Measurements from ENCODE around the gene CLEC18B. TPM values are rescaled to one million over a fixed set of nuclear protein-coding genes. Genes with fewer than 3 reads are reported as not detected.
"Not testable (repeated sequence)": the region's sequence is repeated elsewhere in the genome, so short reads cannot be mapped to it uniquely, and the experiment has no call there.

The CLEC18B gene
- polyA plus RNA-seq, 1 experiment = not detected

DNA sequence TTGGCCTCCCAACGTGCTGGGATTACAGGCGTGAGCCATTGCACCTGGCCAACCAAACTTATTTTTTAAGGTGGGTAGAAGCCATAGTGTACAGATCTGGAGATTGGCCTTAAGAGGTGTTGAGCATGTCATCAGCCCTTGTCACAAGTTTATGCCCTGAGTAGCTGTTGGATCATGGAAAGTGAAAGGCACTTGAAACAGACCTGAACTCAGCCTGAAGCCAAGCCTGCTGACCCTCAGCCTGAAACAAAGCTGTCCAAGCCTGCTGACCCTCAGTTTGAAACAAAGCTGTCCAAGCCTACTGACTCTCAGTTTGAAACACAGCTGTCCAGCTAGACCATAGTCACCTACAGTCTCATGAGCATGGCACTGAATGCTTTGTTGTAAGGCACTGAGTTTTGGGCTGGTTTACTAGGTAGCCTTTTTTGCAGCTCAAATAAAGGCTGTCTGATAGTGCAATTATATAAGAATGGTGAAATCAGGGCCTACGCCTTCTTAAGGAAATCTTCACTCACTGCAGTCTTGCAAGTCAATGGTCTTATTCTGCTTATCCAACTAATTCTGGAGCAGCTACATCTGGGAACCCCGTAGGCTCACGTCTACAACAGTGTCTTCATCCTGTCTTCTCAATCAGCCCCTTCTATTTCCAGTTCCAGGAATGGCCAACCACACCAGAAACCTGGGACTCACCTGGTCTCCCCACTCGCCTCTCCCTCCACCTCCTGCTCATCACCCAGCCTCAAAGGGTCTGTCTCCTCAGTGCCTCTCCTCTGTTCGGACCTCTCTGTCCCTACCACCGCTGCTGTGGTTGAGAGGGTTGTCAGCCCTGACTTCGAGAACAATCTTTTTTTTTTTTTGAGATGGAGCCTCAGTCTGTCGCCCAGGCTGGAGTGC, 48.1 kb downstream of the CLEC18B start:
- CTCF ChIA-PET = no interaction called here
- no peak for DNase-seq (ENCODE audit: low read depth)
- POLR2A ChIA-PET = no interaction called here
- TF ChIP-seq, protein P1, sequence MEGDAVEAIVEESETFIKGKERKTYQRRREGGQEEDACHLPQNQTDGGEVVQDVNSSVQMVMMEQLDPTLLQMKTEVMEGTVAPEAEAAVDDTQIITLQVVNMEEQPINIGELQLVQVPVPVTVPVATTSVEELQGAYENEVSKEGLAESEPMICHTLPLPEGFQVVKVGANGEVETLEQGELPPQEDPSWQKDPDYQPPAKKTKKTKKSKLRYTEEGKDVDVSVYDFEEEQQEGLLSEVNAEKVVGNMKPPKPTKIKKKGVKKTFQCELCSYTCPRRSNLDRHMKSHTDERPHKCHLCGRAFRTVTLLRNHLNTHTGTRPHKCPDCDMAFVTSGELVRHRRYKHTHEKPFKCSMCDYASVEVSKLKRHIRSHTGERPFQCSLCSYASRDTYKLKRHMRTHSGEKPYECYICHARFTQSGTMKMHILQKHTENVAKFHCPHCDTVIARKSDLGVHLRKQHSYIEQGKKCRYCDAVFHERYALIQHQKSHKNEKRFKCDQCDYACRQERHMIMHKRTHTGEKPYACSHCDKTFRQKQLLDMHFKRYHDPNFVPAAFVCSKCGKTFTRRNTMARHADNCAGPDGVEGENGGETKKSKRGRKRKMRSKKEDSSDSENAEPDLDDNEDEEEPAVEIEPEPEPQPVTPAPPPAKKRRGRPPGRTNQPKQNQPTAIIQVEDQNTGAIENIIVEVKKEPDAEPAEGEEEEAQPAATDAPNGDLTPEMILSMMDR (IDR thresholded peaks at IDR 0.05; ENCODE audit: insufficient read depth, low read depth, low read length) = no peak
- H3K36me3 ChIP-seq (ENCODE audit: control insufficient read depth, insufficient read depth, low read length) = no peaks in the 10 kb centered on the region
- no peak overlapping the region for H3K4me3 ChIP-seq (ENCODE audit: low read depth, low read length)
- H3K27me3 ChIP-seq (ENCODE audit: control insufficient read depth, insufficient read depth, low read length) = no peaks in the 10 kb centered on the region

DNA sequence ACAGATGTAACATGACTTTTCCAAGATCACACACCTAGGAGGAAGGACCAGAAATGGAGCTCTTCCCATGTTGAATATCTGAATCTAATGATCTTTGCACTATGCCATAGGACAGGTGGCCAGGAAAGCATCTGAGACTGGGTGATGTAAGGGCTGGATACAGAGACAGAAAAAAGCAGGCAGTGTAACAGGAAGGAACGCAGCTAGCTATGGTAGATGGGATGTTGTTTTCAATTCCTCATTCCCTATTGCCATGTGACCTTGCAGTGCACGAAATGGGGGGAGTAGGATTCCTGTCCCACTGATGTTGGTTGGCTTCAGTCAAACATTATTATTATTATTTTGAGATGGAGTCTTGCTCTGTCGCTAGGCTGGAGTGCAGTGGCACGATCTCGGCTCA, 48.9 kb downstream of the CLEC18B start:
- TF ChIP-seq, protein P1 (IDR thresholded peaks at IDR 0.05; ENCODE audit: insufficient read depth, low read depth, low read length) = no peak
- ChIA-PET CTCF (no interaction called here), POLR2A (no interaction called here)
- H3K27me3 ChIP-seq (ENCODE audit: control insufficient read depth, insufficient read depth, low read length) = no peaks in the 10 kb centered on the region
- DNase-seq (ENCODE audit: low read depth) = no peak
- H3K4me3 ChIP-seq (ENCODE audit: low read depth, low read length) = no peak overlapping the region
- H3K36me3 ChIP-seq (ENCODE audit: control insufficient read depth, insufficient read depth, low read length) = no peaks in the 10 kb centered on the region

DNA sequence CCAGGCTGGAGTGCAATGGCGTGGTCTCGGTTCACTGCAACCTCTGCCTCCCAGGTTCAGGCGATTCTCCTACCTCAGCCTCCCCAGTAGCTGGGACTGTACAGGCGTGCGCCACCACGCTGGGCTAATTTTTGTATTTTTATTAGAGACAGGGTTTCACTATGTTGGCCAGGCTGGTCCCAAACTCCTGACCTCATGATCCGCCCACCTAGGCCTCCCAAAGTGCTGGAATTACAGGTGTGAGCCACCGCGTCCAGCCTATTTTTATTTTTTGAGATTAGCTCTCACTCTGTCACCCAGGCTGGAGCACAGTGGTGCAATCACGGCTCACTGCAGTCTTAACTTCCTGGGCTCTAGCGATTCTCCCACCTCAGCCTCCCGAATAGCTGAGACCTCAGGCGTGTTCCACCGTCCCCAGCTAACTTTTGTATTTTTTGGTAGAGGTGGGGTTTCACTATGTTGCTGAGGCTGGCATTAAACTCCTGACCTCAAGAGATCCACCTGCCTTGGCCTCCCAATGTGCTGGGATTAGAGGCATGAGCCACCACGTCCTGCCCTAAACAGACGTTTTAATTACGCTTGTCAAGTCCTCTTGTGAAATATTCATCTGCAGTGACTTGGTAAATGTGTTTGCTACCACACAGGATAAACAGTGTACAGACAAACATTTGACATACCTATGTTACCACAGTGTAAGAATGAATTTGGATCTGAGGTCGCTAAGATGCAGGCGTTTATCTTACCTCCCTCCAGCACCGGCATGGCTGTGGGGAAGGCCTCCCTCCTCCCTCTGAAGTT, 50.7 kb downstream of the CLEC18B start:
- H3K36me3 ChIP-seq (ENCODE audit: control insufficient read depth, insufficient read depth, low read length); POLR2A ChIA-PET; H3K27me3 ChIP-seq (ENCODE audit: control insufficient read depth, insufficient read depth, low read length); H3K4me3 ChIP-seq (ENCODE audit: low read depth, low read length); DNase-seq (ENCODE audit: low read depth); CTCF ChIA-PET: not testable (repeated sequence)

DNA sequence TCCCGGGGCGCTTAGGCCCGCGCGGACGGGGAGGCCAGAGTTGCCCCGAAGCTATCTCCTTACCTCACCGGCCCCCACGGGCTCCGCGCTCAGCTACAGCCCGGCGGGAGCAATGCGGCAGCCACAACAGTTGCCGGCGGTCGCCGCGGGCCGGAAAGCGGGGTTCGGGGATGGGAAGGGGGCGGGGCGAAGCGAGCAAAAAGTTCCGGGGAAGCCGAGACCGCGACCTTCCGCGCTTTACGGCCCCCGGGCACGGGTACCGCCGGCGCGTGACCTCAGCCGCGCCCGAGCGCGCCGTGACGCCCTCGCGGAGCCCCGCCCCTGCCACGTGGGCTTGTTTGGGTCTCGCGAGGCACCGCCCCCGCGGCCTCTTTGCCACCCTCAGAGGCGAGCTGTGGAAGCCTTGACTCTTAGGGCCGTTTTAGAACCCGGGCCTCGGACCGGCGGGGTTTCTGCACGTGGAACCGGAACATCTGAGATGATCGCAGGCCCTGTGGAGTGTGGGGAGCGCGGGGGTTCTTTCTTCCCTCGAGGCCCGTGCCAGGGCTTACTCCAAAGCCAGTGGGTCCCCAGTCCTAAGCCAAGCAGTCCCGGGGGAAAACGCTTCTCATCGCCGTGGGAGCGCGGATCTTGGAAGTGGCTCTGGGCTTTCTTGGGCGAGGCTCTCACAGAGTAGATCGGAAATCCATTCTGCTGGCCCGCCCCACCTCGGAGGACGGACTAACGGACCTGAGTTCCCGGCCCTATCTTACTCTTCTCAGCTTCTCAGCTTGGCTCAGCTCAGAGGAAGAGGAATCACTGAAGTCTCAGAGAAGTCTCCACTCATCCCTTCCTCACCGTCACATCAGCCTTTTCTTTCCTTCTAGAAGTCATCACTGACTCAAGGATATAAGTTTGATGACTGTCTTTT, 53.0 kb downstream of the CLEC18B start:
- peak overlapping the region; percentile 89 for H3K4me3 ChIP-seq (ENCODE audit: low read depth, low read length)
- CTCF ChIA-PET; H3K27me3 ChIP-seq (ENCODE audit: control insufficient read depth, insufficient read depth, low read length); H3K36me3 ChIP-seq (ENCODE audit: control insufficient read depth, insufficient read depth, low read length): not testable (repeated sequence)
- DNase-seq (ENCODE audit: low read depth) = peak; percentile 53
- POLR2A ChIA-PET = interaction anchor here (0.6 to 0.7 kb wide), 2 partner anchors 44 to 56 kb away, joined by 3 to 17 read pairs; no protein-coding TSS in a partner anchor

DNA sequence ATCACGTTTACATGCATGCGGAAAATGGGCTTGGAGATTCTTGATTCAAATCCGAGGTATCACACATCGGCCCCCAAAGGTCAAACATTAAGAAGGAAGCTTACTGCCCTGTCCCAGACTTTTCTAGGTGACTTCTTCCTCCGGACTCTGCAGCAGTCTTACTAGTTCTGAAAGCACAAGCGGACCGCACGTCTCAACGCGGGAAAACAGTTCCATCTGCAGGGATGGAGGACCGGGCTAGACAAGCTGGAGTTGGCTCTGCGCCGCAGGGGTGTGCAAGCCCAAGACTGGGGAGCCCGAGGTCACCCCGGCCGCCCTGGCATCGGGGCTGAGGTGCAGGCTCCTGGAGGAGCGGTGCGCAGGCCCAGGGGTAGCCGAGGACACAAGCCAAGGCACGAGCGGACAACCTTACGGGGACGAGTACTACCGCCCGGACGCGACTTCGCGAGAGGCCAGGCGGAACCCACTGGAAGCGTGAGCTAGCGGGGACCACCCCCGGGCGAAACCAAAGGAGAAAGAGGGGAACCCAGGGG, 53.7 kb downstream of the CLEC18B start:
- H3K4me3 ChIP-seq (ENCODE audit: low read depth, low read length) = peak overlapping the region; percentile 89
- CTCF ChIA-PET; H3K27me3 ChIP-seq (ENCODE audit: control insufficient read depth, insufficient read depth, low read length); H3K36me3 ChIP-seq (ENCODE audit: control insufficient read depth, insufficient read depth, low read length); DNase-seq (ENCODE audit: low read depth): not testable (repeated sequence)
- POLR2A ChIA-PET = interaction anchor here (0.7 kb wide), 1 partner anchor 43 kb away, joined by 3 read pairs; no protein-coding TSS in a partner anchor

DNA sequence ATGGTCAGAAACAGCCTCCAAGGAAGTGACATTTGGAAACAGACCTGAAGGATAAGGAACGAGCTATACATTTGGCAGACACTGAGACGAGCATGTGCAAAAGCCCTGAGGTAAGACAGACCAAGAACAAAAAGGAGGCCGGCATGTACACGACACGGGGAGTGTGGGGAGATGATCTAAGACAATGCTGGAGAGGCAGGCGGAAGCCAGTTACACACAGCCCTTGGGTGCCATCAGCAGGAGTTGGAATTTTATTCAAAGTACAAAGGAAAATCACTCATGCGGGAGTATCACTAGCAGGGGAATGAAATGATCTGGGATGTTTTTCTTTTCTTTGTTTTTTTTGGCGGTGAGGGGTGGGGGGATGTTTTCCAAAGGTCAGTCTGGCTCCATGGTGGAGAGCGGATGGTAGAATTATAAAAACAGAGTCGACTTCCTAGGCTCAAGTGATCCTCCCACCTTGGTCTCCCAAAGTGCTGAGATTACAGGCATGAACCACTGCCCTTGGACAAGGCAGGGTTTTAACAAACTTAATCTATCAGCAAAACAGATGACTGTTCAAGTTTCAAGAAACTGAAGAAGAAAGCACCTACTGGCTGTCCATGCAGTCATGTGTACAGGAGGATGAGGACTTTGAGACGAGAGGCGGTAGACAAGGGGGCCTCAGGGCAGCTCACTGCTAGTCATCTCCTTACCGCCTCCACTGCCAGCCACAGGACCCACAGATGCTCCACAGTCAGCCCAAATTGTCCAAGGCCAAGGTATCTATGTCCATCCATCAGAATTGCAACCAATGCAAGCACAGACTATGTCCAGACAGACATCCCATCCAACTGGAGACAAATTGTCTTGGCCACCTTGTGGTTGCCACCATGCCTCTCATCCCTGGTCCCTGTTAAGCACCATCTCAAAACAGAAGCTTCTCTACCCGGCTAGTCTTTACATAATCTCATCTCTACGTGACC, 59.4 kb downstream of the CLEC18B start:
- H3K4me3 ChIP-seq (ENCODE audit: low read depth, low read length); CTCF ChIA-PET; POLR2A ChIA-PET; H3K36me3 ChIP-seq (ENCODE audit: control insufficient read depth, insufficient read depth, low read length); DNase-seq (ENCODE audit: low read depth); H3K27me3 ChIP-seq (ENCODE audit: control insufficient read depth, insufficient read depth, low read length): not testable (repeated sequence)

Small RNAs within 50 kb of the gene (small RNA-seq; reads per million reads assigned to genes)
- gene AC009053.4 (ENCODE audit: insufficient read length, low read depth, low replicate concordance) (not detected), gene RF00019 (ENCODE audit: insufficient read length, low read depth, low replicate concordance) (not detected), gene RNU6-237P (ENCODE audit: insufficient read length, low read depth, low replicate concordance) (not detected)

Other genes starting within 250 kb of the CLEC18B start
- 86.0 and 112 TPM in 2 replicates for gene PSMD7, start 124.7 kb downstream of the CLEC18B start, polyA plus RNA-seq (2011; rRNA removed)
- 2.9 and 3.0 TPM in 2 replicates for gene NPIPB15, start 45.2 kb downstream of the CLEC18B start, polyA plus RNA-seq (2011; rRNA removed)
- 88.6 and 92.9 TPM in 2 replicates for gene GLG1, start 185.6 kb upstream of the CLEC18B start, polyA plus RNA-seq (2011; rRNA removed)
- 20.2 and 20.7 TPM in 2 replicates for gene RFWD3, start 245.4 kb upstream of the CLEC18B start, polyA plus RNA-seq (2011; rRNA removed)

All from BJ (cell line).